ENCODE measurements around the gene NFS1. TPM values are rescaled to one million over a fixed set of nuclear protein-coding genes. Genes with fewer than 3 reads are reported as not detected.
"Not testable (repeated sequence)": the region's sequence is repeated elsewhere in the genome, so short reads cannot be mapped to it uniquely, and the experiment has no call there.

NFS1 gene
- polyA plus RNA-seq, 1 of the 3 experiments (the other 2 are of a cell fraction): 75.6 TPM

GRCh38 chr20:35718972-35719635, 20.0 kb upstream of the NFS1 start:
- WGBS (ENCODE audit: low lambda C conversion rate): 97% methylated on average over 12 of the region's 12 CpGs

GRCh38 chr20:35718321-35718720, 19.2 kb upstream of the NFS1 start:
- CTCF ChIA-PET: interaction anchor here (1.0 to 3.3 kb wide), 3 partner anchors 12 to 254 kb away, joined by 3 to 12 read pairs (median 4); partner anchors contain the start of gene ROMO1
- H3K4me2 ChIP-seq; DNase-seq; H3K4me1 ChIP-seq (ENCODE audit: control insufficient read depth in 1 of 2, insufficient read depth in 2 of 2, low read depth in 1 of 2, low read length in 1 of 2); H3K27me3 ChIP-seq (ENCODE audit: insufficient read depth); H3K9me2 ChIP-seq; POLR2A ChIA-PET; H3K9ac ChIP-seq; H3K9me3 ChIP-seq; H3K4me3 ChIP-seq (ENCODE audit: low read depth in 2 of 2, low read length in 1 of 2); H2AFZ ChIP-seq (ENCODE audit: low read depth): not testable (repeated sequence)
- Histone ChIP-seq H4K20me1 (ENCODE audit: insufficient read depth) (peaks cover 90% of the 10 kb centered on the region), H3F3A (replicated peaks; ENCODE audit: insufficient read depth) (peaks cover 67% of the 10 kb centered on the region), H3K36me3 (replicated peaks in 1 of 2; ENCODE audit: control insufficient read depth in 1 of 2, insufficient read depth in 2 of 2, low read length in 1 of 2) (peaks cover 82 to 94% of the 10 kb centered on the region in 2 experiments), H3K79me2 (ENCODE audit: insufficient read depth) (peaks cover 99% of the 10 kb centered on the region), H3K27ac (ENCODE audit: low read depth in 2 of 2, low read length in 1 of 2) (0 out of 4 replicates have a peak overlapping the region, but pooled peaks of 1 of the 2 experiments have one; percentile 5)
- 89% methylated on average over 8 of the region's 8 CpGs for WGBS (ENCODE audit: low lambda C conversion rate)

More at GRCh38 chr20:35718972-35719635, 20.0 kb upstream of the NFS1 start:
- H3K9me2 ChIP-seq: no peaks in the 10 kb centered on the region
- ChIA-PET CTCF (interaction anchor here (1.0 to 3.3 kb wide), 4 partner anchors 13 to 255 kb away, joined by 3 to 12 read pairs (median 4); partner anchors contain the start of gene ROMO1), POLR2A (interaction anchor here (1.8 kb wide), 1 partner anchor 23 kb away, joined by 9 read pairs; the partner anchor contains the start of gene RBM39)
- H3K9me3 ChIP-seq: no peaks in the 10 kb centered on the region
- H3K79me2 ChIP-seq (ENCODE audit: insufficient read depth): peaks cover 99% of the 10 kb centered on the region
- H4K20me1 ChIP-seq (ENCODE audit: insufficient read depth): peaks cover 90% of the 10 kb centered on the region
- no peak overlapping the region for H3K27ac ChIP-seq (ENCODE audit: low read depth in 2 of 2, low read length in 1 of 2)
- no peaks in the 10 kb centered on the region for H3K4me1 ChIP-seq (ENCODE audit: control insufficient read depth in 1 of 2, insufficient read depth in 2 of 2, low read depth in 1 of 2, low read length in 1 of 2)
- no peak overlapping the region for H3K9ac ChIP-seq
- no peak overlapping the region for H3K4me3 ChIP-seq (ENCODE audit: low read depth in 2 of 2, low read length in 1 of 2)
- H3K27me3 ChIP-seq (ENCODE audit: insufficient read depth): no peaks in the 10 kb centered on the region
- H3K4me2 ChIP-seq: no peak overlapping the region
- peaks cover 83 to 92% of the 10 kb centered on the region in 2 experiments for H3K36me3 ChIP-seq (replicated peaks in 1 of 2; ENCODE audit: control insufficient read depth in 1 of 2, insufficient read depth in 2 of 2, low read length in 1 of 2)
- no peak for DNase-seq
- TF ChIP-seq TCF12 (IDR thresholded peaks at IDR 0.05): 0 out of 2 replicates have a peak, but pooled peaks have one; percentile 20
- no peak for TF ChIP-seq POLR2AphosphoS5 (IDR thresholded peaks at IDR 0.05; ENCODE audit: low read depth, low read length)
- no peak for TF ChIP-seq TAF1 (IDR thresholded peaks at IDR 0.05; ENCODE audit: borderline replicate concordance, low read depth, low read length)
- H3F3A ChIP-seq (replicated peaks; ENCODE audit: insufficient read depth): peaks cover 62% of the 10 kb centered on the region
- no peak overlapping the region for H2AFZ ChIP-seq (ENCODE audit: low read depth)

- DNase-seq: no peak
- no peak for TF ChIP-seq TCF12 (IDR thresholded peaks at IDR 0.05)
- TF ChIP-seq MAX (IDR thresholded peaks at IDR 0.05; ENCODE audit: low read depth): no peak
- no peak for TF ChIP-seq SIN3A (IDR thresholded peaks at IDR 0.05; ENCODE audit: borderline replicate concordance, low read depth, low read length)
- no peak for TF ChIP-seq ELF1 (IDR thresholded peaks at IDR 0.05)
- no peak for TF ChIP-seq REST (IDR thresholded peaks at IDR 0.05; ENCODE audit: low read depth, low read length)
- TF ChIP-seq TEAD4 (IDR thresholded peaks at IDR 0.05; ENCODE audit: borderline replicate concordance, insufficient read depth): no peak
- no peak for TF ChIP-seq GABPA (IDR thresholded peaks at IDR 0.05; ENCODE audit: low read depth)
- TF ChIP-seq ZBTB33 (IDR thresholded peaks at IDR 0.05; ENCODE audit: borderline replicate concordance, low read depth): no peak
- no peak for TF ChIP-seq GATA2 (CRISPR knock-in tag; IDR thresholded peaks at IDR 0.05)
- no peak for TF ChIP-seq FOXJ3 (CRISPR knock-in tag; IDR thresholded peaks at IDR 0.05)
- no peak for TF ChIP-seq RAD21 (IDR thresholded peaks at IDR 0.05; ENCODE audit: low read length)
- no peak overlapping the region for H3K9ac ChIP-seq
- H3K27ac ChIP-seq (ENCODE audit: low read depth in 2 of 2, low read length in 1 of 2): peak overlapping the region in 1 of 2 experiments; percentile 6; a peak in 1 of 4 replicates
- 96% methylated on average over 4 of the region's 4 CpGs for WGBS (ENCODE audit: low lambda C conversion rate)
- no peak overlapping the region for H2AFZ ChIP-seq (ENCODE audit: low read depth)
- H3K36me3 ChIP-seq (replicated peaks in 1 of 2; ENCODE audit: control insufficient read depth in 1 of 2, insufficient read depth in 2 of 2, low read length in 1 of 2): peaks cover 85 to 98% of the 10 kb centered on the region in 2 experiments
- H4K20me1 ChIP-seq (ENCODE audit: insufficient read depth): peaks cover 87% of the 10 kb centered on the region
- no peak overlapping the region for H3K4me3 ChIP-seq (ENCODE audit: low read depth in 2 of 2, low read length in 1 of 2)
- H3K9me3 ChIP-seq: no peaks in the 10 kb centered on the region
- no peak overlapping the region for H3K4me2 ChIP-seq
- peaks cover 76% of the 10 kb centered on the region for H3F3A ChIP-seq (replicated peaks; ENCODE audit: insufficient read depth)
- no peaks in the 10 kb centered on the region for H3K9me2 ChIP-seq
- no peaks in the 10 kb centered on the region for H3K27me3 ChIP-seq (ENCODE audit: insufficient read depth)
- POLR2A ChIA-PET: interaction anchor here (0.6 kb wide), 1 partner anchor 19 kb away, joined by 4 read pairs; no protein-coding TSS in a partner anchor
- H3K4me1 ChIP-seq (ENCODE audit: control insufficient read depth in 1 of 2, insufficient read depth in 2 of 2, low read depth in 1 of 2, low read length in 1 of 2): no peaks in the 10 kb centered on the region; a peak in 1 of 4 replicates
- peaks cover 97% of the 10 kb centered on the region for H3K79me2 ChIP-seq (ENCODE audit: insufficient read depth)
- CTCF ChIA-PET: no interaction called here
Observed at GRCh38 chr20:35716330-35716729, 17.2 kb upstream of the NFS1 start.
